H7 (cell line): ENCODE data around the gene ZNF606. TPM values are rescaled to one million over a fixed set of nuclear protein-coding genes. Genes with fewer than 3 reads are reported as not detected.

Experiments
- DNase-seq: peaks from one replicate; pipeline ENCODE4 v3.0.0; 2012
- H3K27me3 ChIP-seq: 2 replicates; pipeline ENCODE4 v1.6.0; 2011; ENCODE audit warnings: mild to moderate bottlenecking, low read length; ENCODE audit not compliant: control insufficient read depth, insufficient read depth
- H3K36me3 ChIP-seq: replicated peaks from 2 replicates; pipeline ENCODE4 v1.5.1; 2011; ENCODE audit warnings: low read length; ENCODE audit not compliant: control insufficient read depth, insufficient read depth
- H3K4me3 ChIP-seq: 2 replicates; pipeline ENCODE4 v1.5.1; 2011; ENCODE audit warnings: low read depth, mild to moderate bottlenecking, control low read depth, low read length, moderate library complexity; ENCODE audit not compliant: insufficient read depth
- total RNA-seq: library from RNA; depleted of rRNA; stranded (reverse); fragments of >200 nt; shearing (Covaris generic); gene quantifications from 2 replicates; pipeline ENCODE4 v1.2.3, GENCODE V29; 2014; rRNA removed

Gene ZNF606
- total RNA-seq, 1 experiment from 2014 or later = 16.9 TPM

GRCh38 chr19:57927587-57927986 lies 75.0 kb downstream of the ZNF606 start:
- Histone ChIP-seq H3K27me3 (no peaks in the 10 kb centered on the region), H3K4me3 (no peak overlapping the region), H3K36me3 (peaks cover 49% of the 10 kb centered on the region)
- DNase-seq = no peak

Other genes starting within 250 kb of the ZNF606 start
- 13.4 and 15.4 TPM in 2 replicates for gene ZNF586, start 233.1 kb downstream of the ZNF606 start, total RNA-seq
- gene ZNF552, start 187.9 kb downstream of the ZNF606 start, total RNA-seq = 6.6 and 9.3 TPM in 2 replicates
- 24.4 and 27.9 TPM in 2 replicates for gene ZNF587B, start 172.5 kb downstream of the ZNF606 start, total RNA-seq
- gene ZNF587, start 153.0 kb downstream of the ZNF606 start, total RNA-seq = 19.0 and 19.7 TPM in 2 replicates
- 16.8 and 24.3 TPM in 2 replicates for gene ZNF814, start 113.8 kb downstream of the ZNF606 start, total RNA-seq
- 8.1 and 10.6 TPM in 2 replicates for gene ZNF417, start 86.2 kb downstream of the ZNF606 start, total RNA-seq
- 5.7 and 6.0 TPM in 2 replicates for gene ZNF418, start 67.4 kb downstream of the ZNF606 start, total RNA-seq
- 4.0 and 6.8 TPM in 2 replicates for gene ZNF256, start 55.1 kb downstream of the ZNF606 start, total RNA-seq
- 0.38 TPM in 1 of 2 replicates, not detected in the other for gene C19orf18, start 28.3 kb downstream of the ZNF606 start, total RNA-seq
- not detected in 2 replicates for gene ZSCAN1, start 31.2 kb upstream of the ZNF606 start, total RNA-seq
- 0.07 TPM in 1 of 2 replicates, not detected in the other for gene ZNF135, start 56.5 kb upstream of the ZNF606 start, total RNA-seq
- 9.2 and 16.0 TPM in 2 replicates for gene ZSCAN18, start 95.4 kb upstream of the ZNF606 start, total RNA-seq
- 9.1 and 14.2 TPM in 2 replicates for gene ZNF329, start 148.0 kb upstream of the ZNF606 start, total RNA-seq
- gene ZNF274, start 180.2 kb upstream of the ZNF606 start, total RNA-seq = 18.8 and 26.0 TPM in 2 replicates
- 31.6 and 35.4 TPM in 2 replicates for gene ZNF544, start 226.1 kb upstream of the ZNF606 start, total RNA-seq